ENCODE results near the gene TFIP11.
A peak's percentile ranks its signal among the peaks of the same experiment; 100 is the strongest.

The TFIP11 gene

GRCh38 chr22:26512149-26512793 is at the start of gene TFIP11:
TFIP11 (minus strand) TSS chr22:26512473; CDS start chr22:26510272, 2,201 bp downstream.
- H3K4me3 ChIP-seq (ENCODE audit: low read depth, low read length) = peak within 1 kb of the TSS; percentile 88
- H3K9ac ChIP-seq (ENCODE audit: low read depth, low read length) = peak within 1 kb of the TSS; percentile 42
- no peaks in the 10 kb centered on the region for H3K27me3 ChIP-seq (ENCODE audit: control insufficient read depth, insufficient read depth, low read length)
- H3K4me1 ChIP-seq (ENCODE audit: control insufficient read depth, insufficient read depth, low read length) = peaks cover 7% of the 10 kb centered on the region
- H3K36me3 ChIP-seq (ENCODE audit: control insufficient read depth, insufficient read depth, low read length) = peaks cover 22% of the 10 kb centered on the region
- no peaks in the 10 kb centered on the region for H3K9me3 ChIP-seq (ENCODE audit: control insufficient read depth, insufficient read depth, low read length)

DNA sequence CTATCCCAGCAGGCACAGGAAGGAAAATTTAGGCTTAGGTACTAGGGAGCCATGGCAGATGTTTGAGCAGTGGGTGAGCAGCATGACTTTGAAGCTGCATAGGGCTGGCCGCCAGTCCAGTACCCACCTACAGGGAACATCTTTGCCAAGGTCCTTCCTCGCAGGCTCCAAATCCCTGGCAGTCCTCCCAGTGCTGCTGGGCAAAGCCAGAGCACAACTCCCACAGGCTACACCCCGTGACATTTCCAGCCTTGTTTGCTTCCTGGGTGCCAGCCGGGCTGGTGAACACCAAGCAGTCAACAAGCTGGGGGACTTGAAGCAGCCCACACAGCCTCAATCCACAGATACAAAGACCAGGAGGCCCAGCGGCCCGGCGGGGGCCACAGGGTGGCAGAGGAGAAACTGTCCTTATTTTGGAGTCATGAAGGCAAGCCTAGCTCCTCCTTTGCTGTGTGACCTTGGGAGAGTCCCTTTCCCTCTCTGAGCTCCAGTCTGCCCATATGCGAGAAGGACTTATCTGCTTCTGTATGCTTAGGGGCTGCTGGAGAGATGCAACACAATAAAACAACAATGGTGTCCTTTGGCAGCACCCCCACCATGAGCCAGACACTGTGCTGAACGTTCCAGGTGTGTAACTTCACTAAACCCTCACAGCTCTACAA is 49.6 kb upstream of the TFIP11 start:
- Histone ChIP-seq H3K36me3 (ENCODE audit: control insufficient read depth, insufficient read depth, low read length) (peaks cover 8% of the 10 kb centered on the region), H3K9ac (ENCODE audit: low read depth, low read length) (no peak overlapping the region), H3K4me1 (ENCODE audit: control insufficient read depth, insufficient read depth, low read length) (peaks cover 30% of the 10 kb centered on the region), H3K27me3 (ENCODE audit: control insufficient read depth, insufficient read depth, low read length) (no peaks in the 10 kb centered on the region), H3K4me3 (ENCODE audit: low read depth, low read length) (no peak overlapping the region), H3K9me3 (ENCODE audit: control insufficient read depth, insufficient read depth, low read length) (no peaks in the 10 kb centered on the region)

DNA sequence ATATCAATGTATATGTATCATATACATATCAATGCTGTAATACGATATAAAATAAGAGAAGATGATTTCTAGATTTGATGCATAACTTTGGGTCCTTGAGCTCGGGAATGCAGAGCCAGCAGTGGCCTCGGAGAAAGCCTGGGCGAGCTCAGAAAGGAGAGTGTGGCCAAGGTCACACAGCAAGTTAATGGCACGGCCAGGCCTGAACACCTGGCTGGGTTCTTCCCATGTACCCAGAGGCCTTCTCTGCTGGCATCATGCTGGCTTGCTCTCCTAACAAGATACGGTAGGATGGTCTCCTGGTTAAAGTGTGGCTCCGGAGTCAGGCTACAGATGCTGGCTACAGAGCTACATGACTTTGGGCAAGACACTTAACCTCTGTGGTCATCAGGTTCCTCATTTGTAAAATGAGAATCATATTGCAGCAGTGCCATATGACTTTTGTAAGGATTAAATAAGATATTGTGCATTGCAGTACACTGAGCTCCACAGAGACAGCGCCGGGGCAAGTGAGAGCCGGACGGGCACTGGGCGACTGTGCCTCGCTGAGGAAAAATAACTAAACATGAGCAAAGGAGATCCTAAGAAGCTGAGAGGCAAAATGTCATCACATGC is 47.8 kb upstream of the TFIP11 start:
- H3K9ac ChIP-seq (ENCODE audit: low read depth, low read length) = no peak overlapping the region
- peaks cover 6% of the 10 kb centered on the region for H3K36me3 ChIP-seq (ENCODE audit: control insufficient read depth, insufficient read depth, low read length)
- peaks cover 31% of the 10 kb centered on the region for H3K4me1 ChIP-seq (ENCODE audit: control insufficient read depth, insufficient read depth, low read length)
- no peak overlapping the region for H3K4me3 ChIP-seq (ENCODE audit: low read depth, low read length)
- no peaks in the 10 kb centered on the region for H3K9me3 ChIP-seq (ENCODE audit: control insufficient read depth, insufficient read depth, low read length)
- no peaks in the 10 kb centered on the region for H3K27me3 ChIP-seq (ENCODE audit: control insufficient read depth, insufficient read depth, low read length)

- Histone ChIP-seq H3K36me3 (ENCODE audit: control insufficient read depth, insufficient read depth, low read length) (no peaks in the 10 kb centered on the region), H3K4me1 (ENCODE audit: control insufficient read depth, insufficient read depth, low read length) (peaks cover 27% of the 10 kb centered on the region), H3K27me3 (ENCODE audit: control insufficient read depth, insufficient read depth, low read length) (no peaks in the 10 kb centered on the region)
Observed at GRCh38 chr22:26558248-26558895, 46.1 kb upstream of the TFIP11 start.

DNA sequence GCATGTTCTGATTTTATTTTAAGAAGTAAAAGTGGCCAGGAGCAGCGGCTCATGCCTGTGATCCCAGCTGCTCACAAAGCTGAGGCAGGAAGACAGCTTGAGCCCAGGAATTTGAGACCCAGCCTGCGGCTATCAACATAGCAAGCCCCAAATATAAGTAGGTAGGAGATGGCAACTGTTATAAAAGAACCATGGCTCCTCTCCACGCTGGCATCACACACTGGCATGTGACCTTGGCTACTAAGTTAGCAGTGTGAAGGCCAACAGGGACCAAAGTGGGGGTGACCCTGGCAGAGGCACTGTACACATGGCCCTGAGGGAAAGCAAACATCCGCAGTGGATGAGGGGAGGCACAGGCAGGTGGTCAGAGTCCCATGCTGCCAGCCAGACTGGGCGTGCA is 44.6 kb upstream of the TFIP11 start:
- H3K4me1 ChIP-seq (ENCODE audit: control insufficient read depth, insufficient read depth, low read length) = peaks cover 27% of the 10 kb centered on the region
- no peaks in the 10 kb centered on the region for H3K9me3 ChIP-seq (ENCODE audit: control insufficient read depth, insufficient read depth, low read length)
- H3K9ac ChIP-seq (ENCODE audit: low read depth, low read length) = no peak overlapping the region
- no peak overlapping the region for H3K4me3 ChIP-seq (ENCODE audit: low read depth, low read length)
- H3K27me3 ChIP-seq (ENCODE audit: control insufficient read depth, insufficient read depth, low read length) = no peaks in the 10 kb centered on the region
- H3K36me3 ChIP-seq (ENCODE audit: control insufficient read depth, insufficient read depth, low read length) = no peaks in the 10 kb centered on the region

More at GRCh38 chr22:26558248-26558895, 46.1 kb upstream of the TFIP11 start:
- Histone ChIP-seq H3K9me3 (ENCODE audit: control insufficient read depth, insufficient read depth, low read length) (no peaks in the 10 kb centered on the region), H3K4me3 (ENCODE audit: low read depth, low read length) (no peak overlapping the region), H3K9ac (ENCODE audit: low read depth, low read length) (no peak overlapping the region)

- Histone ChIP-seq H3K4me1 (ENCODE audit: control insufficient read depth, insufficient read depth, low read length) (peaks cover 36% of the 10 kb centered on the region), H3K27me3 (ENCODE audit: control insufficient read depth, insufficient read depth, low read length) (no peaks in the 10 kb centered on the region), H3K9ac (ENCODE audit: low read depth, low read length) (peak overlapping the region; percentile 27), H3K9me3 (ENCODE audit: control insufficient read depth, insufficient read depth, low read length) (no peaks in the 10 kb centered on the region), H3K4me3 (ENCODE audit: low read depth, low read length) (no peak overlapping the region), H3K36me3 (ENCODE audit: control insufficient read depth, insufficient read depth, low read length) (no peaks in the 10 kb centered on the region)
Observed at GRCh38 chr22:26555478-26555877, 43.2 kb upstream of the TFIP11 start.

- Histone ChIP-seq H3K9ac (ENCODE audit: low read depth, low read length) (peak overlapping the region; percentile 27), H3K4me3 (ENCODE audit: low read depth, low read length) (no peak overlapping the region), H3K4me1 (ENCODE audit: control insufficient read depth, insufficient read depth, low read length) (peaks cover 34% of the 10 kb centered on the region), H3K27me3 (ENCODE audit: control insufficient read depth, insufficient read depth, low read length) (no peaks in the 10 kb centered on the region), H3K36me3 (ENCODE audit: control insufficient read depth, insufficient read depth, low read length) (no peaks in the 10 kb centered on the region), H3K9me3 (ENCODE audit: control insufficient read depth, insufficient read depth, low read length) (no peaks in the 10 kb centered on the region)
Observed at GRCh38 chr22:26554956-26555355, 42.7 kb upstream of the TFIP11 start.

DNA sequence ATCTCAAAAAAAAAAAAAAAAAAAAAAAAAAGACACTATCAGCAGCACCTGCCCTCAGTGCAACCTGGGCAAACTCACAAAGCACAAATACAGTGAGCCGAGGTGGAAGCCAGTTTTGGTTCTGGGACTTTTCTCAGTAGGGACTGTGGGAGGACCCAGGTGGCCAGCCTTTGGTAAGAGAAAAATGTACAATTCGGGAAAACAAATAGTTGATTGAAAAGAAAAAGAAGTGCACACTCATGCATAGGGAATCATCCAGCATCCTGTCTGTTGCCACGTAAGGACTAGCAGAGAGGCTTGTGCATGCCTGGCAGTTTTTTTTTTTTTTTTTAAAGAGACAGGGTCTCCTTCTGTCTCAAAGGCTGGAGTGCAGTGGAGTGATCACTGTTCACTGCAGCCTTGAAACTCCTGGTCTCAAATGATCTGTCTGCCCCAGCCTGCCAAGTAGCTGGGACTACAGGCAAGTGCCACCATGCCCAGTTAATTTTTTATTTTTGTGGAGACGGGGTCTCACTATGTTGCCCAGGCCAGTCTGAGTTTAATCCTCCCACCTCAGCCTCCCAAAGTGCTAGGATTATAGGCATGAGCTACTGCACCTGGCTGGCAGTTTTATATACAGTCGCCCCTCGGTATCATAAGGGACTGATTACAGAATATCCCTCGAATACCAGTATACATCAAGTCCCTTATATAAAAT is 40.9 kb upstream of the TFIP11 start:
- H3K36me3 ChIP-seq (ENCODE audit: control insufficient read depth, insufficient read depth, low read length) = no peaks in the 10 kb centered on the region
- no peaks in the 10 kb centered on the region for H3K27me3 ChIP-seq (ENCODE audit: control insufficient read depth, insufficient read depth, low read length)
- H3K9ac ChIP-seq (ENCODE audit: low read depth, low read length) = no peak overlapping the region
- H3K4me1 ChIP-seq (ENCODE audit: control insufficient read depth, insufficient read depth, low read length) = peaks cover 25% of the 10 kb centered on the region
- H3K9me3 ChIP-seq (ENCODE audit: control insufficient read depth, insufficient read depth, low read length) = no peaks in the 10 kb centered on the region
- H3K4me3 ChIP-seq (ENCODE audit: low read depth, low read length) = no peak overlapping the region

- H3K4me3 ChIP-seq (ENCODE audit: low read depth, low read length) = no peak overlapping the region
- no peaks in the 10 kb centered on the region for H3K9me3 ChIP-seq (ENCODE audit: control insufficient read depth, insufficient read depth, low read length)
- peaks cover 1% of the 10 kb centered on the region for H3K36me3 ChIP-seq (ENCODE audit: control insufficient read depth, insufficient read depth, low read length)
- peaks cover 25% of the 10 kb centered on the region for H3K4me1 ChIP-seq (ENCODE audit: control insufficient read depth, insufficient read depth, low read length)
- H3K27me3 ChIP-seq (ENCODE audit: control insufficient read depth, insufficient read depth, low read length) = no peaks in the 10 kb centered on the region
- H3K9ac ChIP-seq (ENCODE audit: low read depth, low read length) = no peak overlapping the region
Observed at GRCh38 chr22:26552466-26552865, 40.2 kb upstream of the TFIP11 start.

DNA sequence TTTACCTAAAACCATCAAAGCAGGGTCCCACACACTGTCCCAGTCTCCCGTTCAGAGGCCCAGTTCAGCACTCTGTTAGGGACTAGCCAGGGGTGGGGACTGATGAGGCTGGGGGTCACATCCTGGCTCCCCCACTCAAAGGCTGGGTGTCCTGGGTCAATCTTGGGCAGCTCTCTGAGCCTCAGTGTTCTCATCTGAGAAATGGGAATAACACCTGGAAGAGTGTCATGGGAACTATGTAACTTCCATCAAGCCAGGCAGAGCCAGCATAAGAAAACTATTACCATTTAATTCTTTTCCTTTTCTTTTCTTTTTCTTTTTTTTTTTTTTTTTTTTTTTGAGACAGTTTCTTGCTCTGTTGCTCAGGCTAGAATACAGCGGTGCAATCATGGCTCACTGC is 39.3 kb upstream of the TFIP11 start:
- H3K27me3 ChIP-seq (ENCODE audit: control insufficient read depth, insufficient read depth, low read length) = no peaks in the 10 kb centered on the region
- no peak overlapping the region for H3K9ac ChIP-seq (ENCODE audit: low read depth, low read length)
- H3K9me3 ChIP-seq (ENCODE audit: control insufficient read depth, insufficient read depth, low read length) = no peaks in the 10 kb centered on the region
- H3K4me1 ChIP-seq (ENCODE audit: control insufficient read depth, insufficient read depth, low read length) = peaks cover 25% of the 10 kb centered on the region
- peaks cover 4% of the 10 kb centered on the region for H3K36me3 ChIP-seq (ENCODE audit: control insufficient read depth, insufficient read depth, low read length)
- H3K4me3 ChIP-seq (ENCODE audit: low read depth, low read length) = no peak overlapping the region

DNA sequence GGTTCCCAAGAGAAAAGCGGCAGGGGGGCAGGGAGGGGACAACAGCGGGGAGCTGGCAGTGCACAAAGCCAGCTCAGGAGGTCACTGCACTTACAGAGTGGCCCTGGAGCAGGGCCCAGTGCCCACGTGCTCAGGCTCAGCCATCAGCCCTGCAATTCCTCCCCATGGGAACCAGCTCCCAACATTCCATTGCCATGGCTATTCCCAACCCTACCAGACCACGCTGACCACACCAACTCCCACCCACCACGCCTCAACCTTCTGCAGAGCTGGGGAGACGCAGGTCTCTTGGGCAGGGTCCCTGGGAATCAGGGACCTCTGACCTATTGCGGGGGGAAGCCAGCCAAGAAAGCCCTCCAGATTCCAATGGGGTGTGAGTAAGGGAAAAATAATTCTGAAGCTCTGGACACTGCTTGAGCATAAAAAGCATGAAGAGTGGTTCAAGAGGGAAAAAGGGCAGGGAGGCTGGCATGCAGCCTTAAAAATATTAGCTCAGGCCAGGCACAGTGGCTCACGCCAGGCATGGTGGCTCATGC is 38.3 kb upstream of the TFIP11 start:
- Histone ChIP-seq H3K36me3 (ENCODE audit: control insufficient read depth, insufficient read depth, low read length) (peaks cover 6% of the 10 kb centered on the region), H3K9ac (ENCODE audit: low read depth, low read length) (no peak overlapping the region), H3K9me3 (ENCODE audit: control insufficient read depth, insufficient read depth, low read length) (no peaks in the 10 kb centered on the region), H3K27me3 (ENCODE audit: control insufficient read depth, insufficient read depth, low read length) (no peaks in the 10 kb centered on the region), H3K4me1 (ENCODE audit: control insufficient read depth, insufficient read depth, low read length) (peaks cover 22% of the 10 kb centered on the region), H3K4me3 (ENCODE audit: low read depth, low read length) (no peak overlapping the region)

Data from iPS-15b (cell line).